Activated naive CD4-positive, alpha-beta T cell (primary cell): ENCODE data around the gene CLDN15.
"Not testable (repeated sequence)": the region's sequence is repeated elsewhere in the genome, so short reads cannot be mapped to it uniquely, and the experiment has no call there.

Source experiments
- DNase-seq, 4 experiments: peaks; one replicate each; lab custom pipeline; 2025; lab: John Stamatoyannopoulos, UW

The CLDN15 gene

GRCh38 chr7:101199522-101199921 lies 38.1 kb downstream of the CLDN15 start:
- not testable (repeated sequence) for DNase-seq

DNA sequence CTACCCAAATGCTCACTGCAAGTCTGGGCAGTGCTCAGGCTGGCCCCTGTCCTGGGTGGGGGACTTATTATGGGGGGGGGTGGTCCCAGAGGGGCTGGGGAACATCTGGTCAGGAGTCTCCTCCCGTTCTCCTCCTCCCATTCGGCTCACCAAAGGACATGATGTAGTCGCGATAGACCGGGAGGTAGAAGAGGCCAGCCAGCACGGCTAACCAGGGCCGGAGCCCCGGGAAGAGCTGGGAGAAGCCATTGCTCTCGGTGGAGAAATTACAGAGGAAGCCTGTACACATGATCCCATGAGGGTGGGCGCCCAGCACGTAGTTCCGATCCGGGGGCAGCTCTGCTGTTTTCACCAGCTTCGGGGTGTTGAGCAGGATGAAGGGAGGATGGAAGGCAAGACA lies 39.1 kb downstream of the CLDN15 start:
- DNase-seq, result no peak

DNA sequence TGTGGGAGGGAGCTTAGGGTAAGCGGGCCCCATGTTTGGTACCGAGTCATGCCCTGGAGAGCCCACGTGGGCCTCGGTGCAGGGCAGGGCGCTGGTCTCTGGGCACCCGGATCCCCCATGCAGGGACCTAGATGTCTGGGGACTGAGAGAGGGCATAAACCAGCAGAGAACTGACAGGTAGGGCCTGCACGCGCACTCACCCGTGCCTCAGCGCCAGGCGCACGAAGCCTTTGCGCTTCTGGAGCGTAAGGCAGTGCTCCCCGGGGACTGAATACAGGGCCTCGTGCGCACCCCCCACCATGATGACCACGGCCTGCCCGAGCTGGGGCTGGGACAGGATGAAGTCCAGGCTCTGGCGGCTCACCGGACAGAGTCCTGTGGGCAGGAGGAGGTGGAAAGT lies 39.6 kb downstream of the CLDN15 start:
- no peak for DNase-seq

GRCh38 chr7:101195884-101196283 lies 41.7 kb downstream of the CLDN15 start:
- DNase-seq, result no peak

DNA sequence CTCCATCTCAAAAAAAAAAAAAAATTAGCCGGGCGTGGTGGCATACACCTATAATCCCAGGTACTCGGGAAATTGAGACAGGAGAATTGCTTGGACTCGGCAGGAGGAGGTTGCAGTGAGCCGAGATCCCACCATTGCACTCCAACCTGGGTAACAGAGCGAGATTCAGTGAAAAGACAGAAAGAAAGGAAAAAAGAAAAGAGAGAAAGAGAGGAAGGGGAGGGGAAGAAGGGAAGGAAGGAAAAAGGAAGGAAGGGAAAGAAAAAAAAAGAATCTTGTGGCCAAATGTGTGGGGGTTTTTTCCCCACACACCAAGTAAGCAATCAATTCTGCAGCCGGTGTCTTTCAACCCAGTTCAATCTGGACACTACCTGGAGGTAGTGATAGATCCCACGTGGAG lies 48.5 kb downstream of the CLDN15 start:
- no peak for DNase-seq

DNA sequence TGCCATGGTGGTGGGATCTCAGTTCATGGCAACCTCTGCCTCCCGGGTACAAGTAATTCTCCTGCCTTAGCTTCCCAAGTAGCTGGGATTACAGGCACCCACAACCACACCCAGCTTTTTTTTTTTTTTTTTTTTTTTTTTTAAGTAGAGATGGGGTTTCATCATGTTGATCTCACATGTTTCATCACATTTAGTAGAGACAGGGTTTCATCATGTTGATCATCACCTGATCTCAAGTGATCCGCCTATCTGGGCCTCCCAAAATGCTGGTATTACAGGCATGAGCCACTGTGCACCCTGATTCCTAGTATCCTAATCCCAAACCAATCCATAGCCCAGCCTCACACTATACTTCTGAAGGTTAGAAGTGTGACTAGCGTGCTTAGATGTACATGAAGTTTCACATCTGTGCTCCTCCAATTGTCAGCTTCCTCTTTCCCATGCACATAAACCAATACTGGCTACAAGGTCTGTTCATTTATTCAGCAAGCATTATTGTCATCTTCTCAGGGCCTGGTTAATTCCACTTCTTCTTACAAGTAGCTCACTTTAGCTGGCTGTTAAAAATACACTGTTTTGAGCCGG lies 50.7 kb downstream of the CLDN15 start:
- DNase-seq, result no peak

GRCh38 chr7:101186194-101186593 lies 51.4 kb downstream of the CLDN15 start:
- DNase-seq, result no peak

DNA sequence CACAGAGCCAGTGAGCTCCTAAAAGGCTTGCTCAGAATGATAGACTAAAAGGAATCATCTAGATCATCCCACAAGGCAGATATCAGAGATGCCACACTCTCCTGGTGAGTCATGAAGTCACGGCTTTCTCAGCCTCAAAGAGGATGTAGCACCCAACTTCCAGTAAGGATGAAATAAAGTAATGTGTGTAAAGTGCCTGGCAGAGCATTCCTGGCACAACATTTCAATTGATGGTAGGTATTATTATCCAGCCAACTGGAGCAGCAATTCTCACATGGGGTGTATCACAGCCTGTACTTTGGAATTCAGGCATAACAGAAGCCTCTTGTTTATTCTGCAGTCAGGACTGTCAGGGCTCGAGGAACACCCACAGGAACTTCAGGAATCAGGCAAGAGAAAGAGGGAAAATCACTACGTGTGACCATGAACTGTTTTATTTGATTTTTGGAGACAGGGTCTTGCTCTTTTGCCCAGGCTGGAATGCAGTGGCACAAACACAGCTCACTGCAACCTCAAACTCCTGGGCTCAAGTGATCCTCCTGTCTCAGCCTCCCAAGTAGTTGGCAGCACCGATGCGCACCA lies 52.3 kb downstream of the CLDN15 start:
- DNase-seq, result no peak
